H1 (cell line): ENCODE results near the gene ANKMY2. TPM values are rescaled to one million over a fixed set of nuclear protein-coding genes. Genes with fewer than 3 reads are reported as not detected.

Experiments
- BCL11A ChIP-seq, 2 experiments: IDR thresholded peaks; one replicate each; pipeline ENCODE4 v1.6.1; 2011; ENCODE audit warnings: low read depth in 2 of 2, low read length in 2 of 2, mild to moderate bottlenecking in 2 of 2
- CREB1 ChIP-seq: IDR thresholded peaks from 2 replicates; pipeline ENCODE4 v1.6.1; 2012; ENCODE audit warnings: inconsistent platforms
- HDAC2 ChIP-seq, 2 experiments: fragments of 300-600 bp in 1 of 2; sonication (generic) in 1 of 2; IDR thresholded peaks; 2 replicates each; pipeline ENCODE4 v1.6.1; 2011 to 2012; ENCODE audit warnings: low read depth in 2 of 2, low read length in 2 of 2, mild to moderate bottlenecking in 2 of 2, moderate library complexity in 2 of 2, borderline replicate concordance in 1 of 2, inconsistent platforms in 1 of 2
- JUND ChIP-seq: IDR thresholded peaks from 2 replicates; pipeline ENCODE4 v1.6.1; 2011; ENCODE audit warnings: mild to moderate bottlenecking, improper control_type of control experiment, low read length
- PHF8 ChIP-seq: fragments of 200-600 bp; sonication (generic); conservative IDR thresholded peaks from 2 replicates; pipeline ENCODE4 v1.7.1; 2012; ENCODE audit warnings: low read depth, mild to moderate bottlenecking, inconsistent platforms, low read length, moderate library complexity
- RNF2 ChIP-seq: fragments of 200-900, 300-1000 bp; sonication (generic); IDR thresholded peaks from 2 replicates; pipeline ENCODE4 v1.7.1; 2016; ENCODE audit warnings: borderline replicate concordance, low read depth, mild to moderate bottlenecking, antibody characterized with exemption, low read length; ENCODE audit not compliant: poor library complexity, severe bottlenecking; ENCODE audit errors: missing control alignments
- SP1 ChIP-seq: IDR thresholded peaks from 2 replicates; pipeline ENCODE4 v1.6.1; 2011; ENCODE audit warnings: low read depth, low read length
- polyA plus RNA-seq, 7 experiments: library from polyadenylated mRNA; depleted of rRNA in 3 of 7; stranded (reverse) in 5 of 7; unstranded in 2 of 7; fragments of >200 nt in 5 of 7; fragments of 200-250 nt in 2 of 7; gene quantifications; 1 replicate in 5 of 7; 2 replicates in 1 of 7; 4 replicates in 1 of 7; pipeline versions ENCODE4 v1.2.1 to v1.2.3, GENCODE V29; 2011 to 2013; ENCODE audit warnings: missing spikeins in 2 of 7, mixed read lengths in 2 of 7
- total RNA-seq: library from RNA; stranded (reverse); fragmentation: NEBNext Ultra II Directional; extraction: Animal tissue kit (Norgen Biotek cat#: 25700); gene quantifications from 2 replicates; pipeline ENCODE4 v1.2.1, GENCODE V29; 2021

ANKMY2 gene
- total and polyA plus RNA-seq, 2 of the 8 experiments (the other 6 are each of a cell fraction or from before 2014, with no cell fraction given): 5.2 to 9.3 TPM

DNA sequence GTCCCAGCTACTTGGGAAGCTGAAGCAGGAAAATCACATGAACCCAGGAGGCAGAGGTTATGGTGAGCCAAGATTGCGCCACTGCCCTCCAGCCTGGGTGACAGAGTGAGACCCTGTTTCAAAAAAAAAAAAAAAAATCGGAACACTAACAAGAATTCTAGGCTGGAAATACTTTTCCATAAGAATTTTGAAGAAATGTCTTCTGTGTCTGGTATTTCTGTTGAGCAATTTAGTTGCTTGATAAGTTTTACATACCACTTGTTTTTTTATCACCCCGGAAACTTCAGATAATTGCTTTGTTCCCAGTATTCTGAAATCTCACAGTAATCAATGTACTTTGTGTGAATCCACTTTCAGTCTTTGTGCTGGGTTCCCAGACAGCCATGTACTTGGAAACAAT, 26.3 kb upstream of the ANKMY2 start (continued):
- TF ChIP-seq SP1 (no peak), HDAC2 (IDR thresholded peaks at IDR 0.05; ENCODE audit: borderline replicate concordance in 1 of 2, low read depth in 2 of 2, low read length in 2 of 2) (no peak), JUND (no peak), RNF2 (no peak), PHF8 (no peak), CREB1 (no peak), BCL11A (IDR thresholded peaks at IDR 0.05; ENCODE audit: low read depth in 2 of 2, low read length in 2 of 2) (no peak)
